Ishikawa (cell line): Measurements from ENCODE around the gene ADAM11.

ENCODE experiments used
- CEBPB ChIP-seq: IDR thresholded peaks from 2 replicates; pipeline ENCODE4 v1.6.1; 2012
- CREB1 ChIP-seq: IDR thresholded peaks from 2 replicates; pipeline ENCODE4 v1.6.1; 2012; ENCODE audit warnings: low read depth
- EP300 ChIP-seq: IDR thresholded peaks from 2 replicates; pipeline ENCODE4 v1.6.1; 2012; ENCODE audit warnings: borderline replicate concordance
- RAD21 ChIP-seq: IDR thresholded peaks from 2 replicates; pipeline ENCODE4 v1.6.1; 2012; ENCODE audit warnings: low read depth
- TAF1 ChIP-seq: IDR thresholded peaks from 2 replicates; pipeline ENCODE4 v1.6.1; 2012; ENCODE audit warnings: low read depth, mild to moderate bottlenecking
- TEAD4 ChIP-seq: IDR thresholded peaks from 2 replicates; pipeline ENCODE4 v1.6.1; 2012
- ZBTB7A ChIP-seq: IDR thresholded peaks from 2 replicates; pipeline ENCODE4 v1.6.1; 2012; ENCODE audit warnings: low read depth
- TF ChIP-seq, protein P1 (sequence below): IDR thresholded peaks from 2 replicates; pipeline ENCODE4 v1.6.1; 2012; ENCODE audit warnings: low read depth, mild to moderate bottlenecking
- TF ChIP-seq, protein P2 (sequence below): IDR thresholded peaks from 2 replicates; pipeline ENCODE4 v1.6.1; 2012

DNA sequence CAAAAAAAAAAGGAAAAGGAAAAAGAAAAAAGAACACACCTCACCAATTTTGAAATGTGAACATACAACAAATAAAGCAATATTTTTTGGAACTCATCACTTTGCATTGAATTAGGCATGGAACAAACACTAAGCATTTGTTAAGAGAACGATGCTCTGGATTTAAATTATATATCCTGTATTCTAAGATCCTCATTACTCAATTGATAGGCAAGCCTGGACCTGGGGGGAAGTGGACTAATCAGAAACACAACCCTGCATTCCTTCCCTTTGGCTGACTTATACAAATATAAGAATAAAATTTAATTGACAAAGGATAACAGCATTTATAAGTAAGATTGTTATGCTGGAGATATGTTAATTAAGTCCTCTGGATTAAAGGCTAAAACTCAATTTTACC, 69.1 kb downstream of the ADAM11 start:
- TF ChIP-seq CREB1 (no peak), CEBPB (no peak), TAF1 (no peak), RAD21 (no peak), ZBTB7A (no peak), EP300 (no peak), TEAD4 (no peak)
- TF ChIP-seq, protein P1, sequence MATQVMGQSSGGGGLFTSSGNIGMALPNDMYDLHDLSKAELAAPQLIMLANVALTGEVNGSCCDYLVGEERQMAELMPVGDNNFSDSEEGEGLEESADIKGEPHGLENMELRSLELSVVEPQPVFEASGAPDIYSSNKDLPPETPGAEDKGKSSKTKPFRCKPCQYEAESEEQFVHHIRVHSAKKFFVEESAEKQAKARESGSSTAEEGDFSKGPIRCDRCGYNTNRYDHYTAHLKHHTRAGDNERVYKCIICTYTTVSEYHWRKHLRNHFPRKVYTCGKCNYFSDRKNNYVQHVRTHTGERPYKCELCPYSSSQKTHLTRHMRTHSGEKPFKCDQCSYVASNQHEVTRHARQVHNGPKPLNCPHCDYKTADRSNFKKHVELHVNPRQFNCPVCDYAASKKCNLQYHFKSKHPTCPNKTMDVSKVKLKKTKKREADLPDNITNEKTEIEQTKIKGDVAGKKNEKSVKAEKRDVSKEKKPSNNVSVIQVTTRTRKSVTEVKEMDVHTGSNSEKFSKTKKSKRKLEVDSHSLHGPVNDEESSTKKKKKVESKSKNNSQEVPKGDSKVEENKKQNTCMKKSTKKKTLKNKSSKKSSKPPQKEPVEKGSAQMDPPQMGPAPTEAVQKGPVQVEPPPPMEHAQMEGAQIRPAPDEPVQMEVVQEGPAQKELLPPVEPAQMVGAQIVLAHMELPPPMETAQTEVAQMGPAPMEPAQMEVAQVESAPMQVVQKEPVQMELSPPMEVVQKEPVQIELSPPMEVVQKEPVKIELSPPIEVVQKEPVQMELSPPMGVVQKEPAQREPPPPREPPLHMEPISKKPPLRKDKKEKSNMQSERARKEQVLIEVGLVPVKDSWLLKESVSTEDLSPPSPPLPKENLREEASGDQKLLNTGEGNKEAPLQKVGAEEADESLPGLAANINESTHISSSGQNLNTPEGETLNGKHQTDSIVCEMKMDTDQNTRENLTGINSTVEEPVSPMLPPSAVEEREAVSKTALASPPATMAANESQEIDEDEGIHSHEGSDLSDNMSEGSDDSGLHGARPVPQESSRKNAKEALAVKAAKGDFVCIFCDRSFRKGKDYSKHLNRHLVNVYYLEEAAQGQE = no peak
- TF ChIP-seq, protein P2, sequence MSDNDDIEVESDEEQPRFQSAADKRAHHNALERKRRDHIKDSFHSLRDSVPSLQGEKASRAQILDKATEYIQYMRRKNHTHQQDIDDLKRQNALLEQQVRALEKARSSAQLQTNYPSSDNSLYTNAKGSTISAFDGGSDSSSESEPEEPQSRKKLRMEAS = no peak
